ENCODE data around the gene MACROD2. TPM values are rescaled to one million over a fixed set of nuclear protein-coding genes. Genes with fewer than 3 reads are reported as not detected.

MACROD2 gene
- total RNA-seq, 1 donor from 2014 or later, result 2.5 TPM

DNA sequence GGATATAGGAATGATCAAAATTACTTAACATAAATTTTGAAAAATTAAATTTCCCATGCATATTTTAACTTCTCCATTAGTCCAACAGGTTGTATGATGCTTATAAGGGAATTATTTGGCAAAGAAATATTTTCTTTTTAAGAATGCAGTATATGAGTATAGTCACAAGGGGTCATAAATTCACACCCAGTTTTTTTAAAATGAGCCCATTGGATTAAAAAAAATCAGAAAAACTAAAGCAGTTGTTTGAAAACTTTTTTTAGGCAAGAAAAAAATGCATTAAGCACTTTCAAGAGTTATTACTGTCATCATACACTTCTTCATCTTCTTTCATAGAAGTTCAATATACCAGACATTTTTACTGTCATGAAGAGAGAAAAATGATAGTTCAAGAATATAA is 746.3 kb downstream of the MACROD2 start:
- Mint-ChIP-seq H3K36me3 (ENCODE audit: unreplicated experiment) (no peaks in the 10 kb centered on the region), H3K4me3 (ENCODE audit: unreplicated experiment) (no peak overlapping the region), H3K27ac (ENCODE audit: unreplicated experiment) (no peak overlapping the region), H3K27me3 (ENCODE audit: unreplicated experiment) (no peaks in the 10 kb centered on the region), H3K9me3 (ENCODE audit: unreplicated experiment) (no peaks in the 10 kb centered on the region), H3K4me1 (ENCODE audit: unreplicated experiment) (no peaks in the 10 kb centered on the region)
- DNase-seq (ENCODE audit: extremely low spot score, unreplicated experiment), result no peak
- peak; percentile 21 for TF ChIP-seq CTCF (IDR thresholded peaks at IDR 0.05)

- Mint-ChIP-seq H3K4me1 (ENCODE audit: unreplicated experiment) (no peaks in the 10 kb centered on the region), H3K27ac (ENCODE audit: unreplicated experiment) (no peak overlapping the region), H3K4me3 (ENCODE audit: unreplicated experiment) (no peak overlapping the region), H3K9me3 (ENCODE audit: unreplicated experiment) (peaks cover 4% of the 10 kb centered on the region), H3K27me3 (ENCODE audit: unreplicated experiment) (no peaks in the 10 kb centered on the region), H3K36me3 (ENCODE audit: unreplicated experiment) (no peaks in the 10 kb centered on the region)
- no peak for TF ChIP-seq CTCF (IDR thresholded peaks at IDR 0.05)
- no peak for DNase-seq (ENCODE audit: extremely low spot score, unreplicated experiment)
These were observed 749.4 kb downstream of the MACROD2 start for GRCh38 chr20:14744723-14745122.

- H3K27me3 Mint-ChIP-seq (ENCODE audit: unreplicated experiment), result no peaks in the 10 kb centered on the region
- H3K9me3 Mint-ChIP-seq (ENCODE audit: unreplicated experiment), result peaks cover 4% of the 10 kb centered on the region
- no peak for DNase-seq (ENCODE audit: extremely low spot score, unreplicated experiment)
- no peaks in the 10 kb centered on the region for H3K4me1 Mint-ChIP-seq (ENCODE audit: unreplicated experiment)
- no peak overlapping the region for H3K27ac Mint-ChIP-seq (ENCODE audit: unreplicated experiment)
- H3K4me3 Mint-ChIP-seq (ENCODE audit: unreplicated experiment), result no peak overlapping the region
- no peak for TF ChIP-seq CTCF (IDR thresholded peaks at IDR 0.05)
- H3K36me3 Mint-ChIP-seq (ENCODE audit: unreplicated experiment), result no peaks in the 10 kb centered on the region
These were observed 750.5 kb downstream of the MACROD2 start for GRCh38 chr20:14745830-14746229.

- Mint-ChIP-seq H3K36me3 (ENCODE audit: unreplicated experiment) (no peaks in the 10 kb centered on the region), H3K27me3 (ENCODE audit: unreplicated experiment) (no peaks in the 10 kb centered on the region), H3K4me1 (ENCODE audit: unreplicated experiment) (no peaks in the 10 kb centered on the region), H3K27ac (ENCODE audit: unreplicated experiment) (no peak overlapping the region), H3K4me3 (ENCODE audit: unreplicated experiment) (no peak overlapping the region), H3K9me3 (ENCODE audit: unreplicated experiment) (peaks cover 10% of the 10 kb centered on the region)
- no peak for TF ChIP-seq CTCF (IDR thresholded peaks at IDR 0.05)
- no peak for DNase-seq (ENCODE audit: extremely low spot score, unreplicated experiment)
These were observed 755.9 kb downstream of the MACROD2 start for GRCh38 chr20:14751191-14751590.

DNA sequence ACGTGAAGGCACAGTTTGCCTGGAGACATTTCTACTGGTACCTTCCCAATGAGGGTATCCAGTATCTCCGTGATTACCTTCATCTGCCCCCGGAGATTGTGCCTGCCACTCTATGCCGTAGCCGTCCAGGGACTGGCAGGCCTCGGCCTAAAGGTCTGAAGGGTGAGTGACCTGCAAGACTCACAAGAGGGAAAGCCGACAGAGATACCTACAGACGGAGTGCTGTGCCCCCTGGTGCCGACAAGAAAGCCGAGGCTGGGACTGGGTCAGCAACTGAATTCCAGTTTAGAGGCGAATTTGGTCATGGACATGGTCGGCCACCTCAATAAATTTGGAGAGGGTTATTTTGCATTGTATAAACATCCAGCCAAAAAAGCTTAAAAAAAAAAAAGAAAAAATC is 762.4 kb downstream of the MACROD2 start:
- Mint-ChIP-seq H3K36me3 (ENCODE audit: unreplicated experiment) (no peaks in the 10 kb centered on the region), H3K4me3 (ENCODE audit: unreplicated experiment) (no peak overlapping the region), H3K27me3 (ENCODE audit: unreplicated experiment) (peaks cover 9% of the 10 kb centered on the region), H3K9me3 (ENCODE audit: unreplicated experiment) (no peaks in the 10 kb centered on the region), H3K27ac (ENCODE audit: unreplicated experiment) (no peak overlapping the region), H3K4me1 (ENCODE audit: unreplicated experiment) (no peaks in the 10 kb centered on the region)
- TF ChIP-seq CTCF (IDR thresholded peaks at IDR 0.05), result no peak
- DNase-seq (ENCODE audit: extremely low spot score, unreplicated experiment), result no peak

Measured in osteocyte (in vitro differentiated cells).